Natural killer cell (primary cell): ENCODE data around the gene TRIM52. TPM values are rescaled to one million over a fixed set of nuclear protein-coding genes. Genes with fewer than 3 reads are reported as not detected.
A peak's percentile ranks its signal among the peaks of the same experiment; 100 is the strongest.

Source experiments
- ATAC-seq, 3 donors: fragments of 150-1000 bp in 2 of 3; fragments of 200-7000 bp in 1 of 3; cut with Tn5 transposase; 1 replicate in 1 of 3; 2 replicates in 2 of 3; pipeline ENCODE4 v1.10.0; 2021; ENCODE audit warnings: mild to moderate bottlenecking in 2 of 3, moderate library complexity in 2 of 3
- DNase-seq, 2 donors: peaks; one replicate each; pipeline versions ENCODE4 v3.0.0 to v3.0.0-alpha.2; 2013 to 2021; ENCODE audit warnings: mixed read lengths in 1 of 2
- H3K27ac ChIP-seq: one replicate; pipeline ENCODE4 v1.5.1; 2013; ENCODE audit warnings: mild to moderate bottlenecking, low read length
- H3K27me3 ChIP-seq: one replicate; pipeline ENCODE4 v1.6.1; 2013; ENCODE audit warnings: low read length; ENCODE audit not compliant: control insufficient read depth, insufficient read depth
- H3K36me3 ChIP-seq: one replicate; pipeline ENCODE4 v1.6.1; 2013; ENCODE audit warnings: low read length; ENCODE audit not compliant: control insufficient read depth, insufficient read depth
- H3K4me1 ChIP-seq: one replicate; pipeline ENCODE4 v1.6.1; 2013; ENCODE audit warnings: low read length; ENCODE audit not compliant: control insufficient read depth, insufficient read depth
- H3K4me3 ChIP-seq: one replicate; pipeline ENCODE4 v1.5.1; 2013; ENCODE audit warnings: low read length
- H3K9me3 ChIP-seq: one replicate; pipeline ENCODE4 v1.6.1; 2013; ENCODE audit warnings: low read length; ENCODE audit not compliant: control insufficient read depth, insufficient read depth
- H3K27ac Mint-ChIP-seq, 2 donors: one replicate each; pipeline ENCODE4 v1.8.0; 2022; ENCODE audit warnings: mild to moderate bottlenecking in 2 of 2, mixed read lengths in 2 of 2, moderate library complexity in 1 of 2
- H3K27me3 Mint-ChIP-seq, 2 donors: one replicate each; pipeline ENCODE4 v1.8.0; 2022; ENCODE audit warnings: low read depth in 2 of 2, mixed read lengths in 2 of 2
- H3K36me3 Mint-ChIP-seq: one replicate; pipeline ENCODE4 v1.8.0; 2022; ENCODE audit warnings: mixed read lengths
- H3K4me1 Mint-ChIP-seq, 2 donors: one replicate each; pipeline ENCODE4 v1.8.0; 2022; ENCODE audit warnings: mixed read lengths in 2 of 2
- H3K4me3 Mint-ChIP-seq: one replicate; pipeline ENCODE4 v1.8.0; 2022; ENCODE audit warnings: mild to moderate bottlenecking, moderate library complexity, mixed read lengths
- H3K9me3 Mint-ChIP-seq, 2 donors: one replicate each; pipeline ENCODE4 v1.8.0; 2022; ENCODE audit warnings: mixed read lengths in 2 of 2
- WGBS: methylation state at CpG from one replicate; pipeline ENCODE4 v1.1.7; 2013; ENCODE audit warnings: missing lambda C conversion rate; ENCODE audit not compliant: insufficient coverage; 5-methylcytosine and 5-hydroxymethylcytosine counted together
- intact Hi-C: fragments of 100-400 bp; cut with micrococcal nuclease; formaldehyde crosslinking; loops from one replicate; pipeline ENCODE4 v1.14.2; 2022
- total RNA-seq, 4 donors: library from RNA; stranded (reverse); fragments of 120-200 nt in 1 of 4; gene quantifications; one replicate each; pipeline versions ENCODE4 v1.2.3 to v1.2.4, GENCODE V29; 2013 to 2022
- TF ChIP-seq, protein P1 (sequence below): fragments of 200-600 bp; IDR thresholded peaks from one replicate; pipeline ENCODE4 v1.8.0; 2022; ENCODE audit warnings: antibody characterized with exemption

TRIM52 gene
- total RNA-seq, 3 donors from 2014 or later (not counting 1 experiment from before 2014, with no cell fraction given): 43.4 to 60.0 (median 44.4) TPM

GRCh38 chr5:181265092-181265671, 4.2 kb upstream of the TRIM52 start:
- TF ChIP-seq, protein P1, sequence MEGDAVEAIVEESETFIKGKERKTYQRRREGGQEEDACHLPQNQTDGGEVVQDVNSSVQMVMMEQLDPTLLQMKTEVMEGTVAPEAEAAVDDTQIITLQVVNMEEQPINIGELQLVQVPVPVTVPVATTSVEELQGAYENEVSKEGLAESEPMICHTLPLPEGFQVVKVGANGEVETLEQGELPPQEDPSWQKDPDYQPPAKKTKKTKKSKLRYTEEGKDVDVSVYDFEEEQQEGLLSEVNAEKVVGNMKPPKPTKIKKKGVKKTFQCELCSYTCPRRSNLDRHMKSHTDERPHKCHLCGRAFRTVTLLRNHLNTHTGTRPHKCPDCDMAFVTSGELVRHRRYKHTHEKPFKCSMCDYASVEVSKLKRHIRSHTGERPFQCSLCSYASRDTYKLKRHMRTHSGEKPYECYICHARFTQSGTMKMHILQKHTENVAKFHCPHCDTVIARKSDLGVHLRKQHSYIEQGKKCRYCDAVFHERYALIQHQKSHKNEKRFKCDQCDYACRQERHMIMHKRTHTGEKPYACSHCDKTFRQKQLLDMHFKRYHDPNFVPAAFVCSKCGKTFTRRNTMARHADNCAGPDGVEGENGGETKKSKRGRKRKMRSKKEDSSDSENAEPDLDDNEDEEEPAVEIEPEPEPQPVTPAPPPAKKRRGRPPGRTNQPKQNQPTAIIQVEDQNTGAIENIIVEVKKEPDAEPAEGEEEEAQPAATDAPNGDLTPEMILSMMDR: no peak
- peaks cover 6% of the 10 kb centered on the region for H3K36me3 ChIP-seq
- H3K4me3 ChIP-seq: no peak overlapping the region
- intact Hi-C loops: no loop called here
- H3K36me3 Mint-ChIP-seq: no peaks in the 10 kb centered on the region
- peaks cover 16% of the 10 kb centered on the region for H3K4me1 ChIP-seq
- H3K27me3 ChIP-seq: no peaks in the 10 kb centered on the region
- H3K27ac Mint-ChIP-seq: no peak overlapping the region
- H3K27me3 Mint-ChIP-seq: no peaks in the 10 kb centered on the region
- DNase-seq (peak in 1 of 2 donors; percentile 35), ATAC-seq (peak in 1 of 3 donors; percentile 42)
- H3K9me3 ChIP-seq: no peaks in the 10 kb centered on the region
- H3K4me3 Mint-ChIP-seq: no peak overlapping the region
- WGBS: 93% methylated on average over 18 of the region's 18 CpGs
- no peaks in the 10 kb centered on the region for H3K9me3 Mint-ChIP-seq
- no peak overlapping the region for H3K27ac ChIP-seq
- H3K4me1 Mint-ChIP-seq: peaks cover 9 to 15% of the 10 kb centered on the region in 2 donors

DNA sequence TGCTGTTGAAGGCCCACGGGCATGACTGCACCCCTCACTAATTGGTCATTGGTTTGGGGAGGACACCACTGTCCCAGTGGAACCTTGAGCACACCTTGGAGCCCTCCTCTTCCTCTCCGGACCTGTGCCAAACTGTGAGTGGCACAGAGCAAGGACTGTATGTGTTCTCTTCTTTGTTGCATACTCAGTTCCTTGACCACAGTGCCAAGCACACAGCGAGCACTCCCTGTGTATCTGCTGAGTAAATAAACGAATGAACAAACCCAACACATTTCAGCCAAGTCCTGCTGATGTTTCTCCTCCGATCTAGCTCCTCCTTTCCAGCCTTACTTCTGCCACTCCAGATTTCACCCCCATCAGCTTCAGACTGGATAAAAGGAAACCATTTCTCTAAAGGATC, 2.7 kb upstream of the TRIM52 start:
- Mint-ChIP-seq H3K4me1 (peaks cover 24 to 30% of the 10 kb centered on the region in 2 donors), H3K4me3 (peak overlapping the region; percentile 99), H3K9me3 (no peaks in the 10 kb centered on the region), H3K36me3 (no peaks in the 10 kb centered on the region), H3K27ac (peak overlapping the region; percentile 98 to 99), H3K27me3 (no peaks in the 10 kb centered on the region)
- intact Hi-C loops: loop anchor here (5.0 kb wide), 1 partner anchor 461 kb away; the partner anchor contains the start of gene MGAT1
- no peaks in the 10 kb centered on the region for H3K27me3 ChIP-seq
- H3K9me3 ChIP-seq: no peaks in the 10 kb centered on the region
- no peak overlapping the region for H3K27ac ChIP-seq
- ATAC-seq (no peak), DNase-seq (no peak)
- TF ChIP-seq, protein P1: no peak
- peaks cover 6% of the 10 kb centered on the region for H3K36me3 ChIP-seq
- H3K4me3 ChIP-seq: no peak overlapping the region
- 85% methylated on average over 5 of the region's 5 CpGs for WGBS
- peaks cover 32% of the 10 kb centered on the region for H3K4me1 ChIP-seq

DNA sequence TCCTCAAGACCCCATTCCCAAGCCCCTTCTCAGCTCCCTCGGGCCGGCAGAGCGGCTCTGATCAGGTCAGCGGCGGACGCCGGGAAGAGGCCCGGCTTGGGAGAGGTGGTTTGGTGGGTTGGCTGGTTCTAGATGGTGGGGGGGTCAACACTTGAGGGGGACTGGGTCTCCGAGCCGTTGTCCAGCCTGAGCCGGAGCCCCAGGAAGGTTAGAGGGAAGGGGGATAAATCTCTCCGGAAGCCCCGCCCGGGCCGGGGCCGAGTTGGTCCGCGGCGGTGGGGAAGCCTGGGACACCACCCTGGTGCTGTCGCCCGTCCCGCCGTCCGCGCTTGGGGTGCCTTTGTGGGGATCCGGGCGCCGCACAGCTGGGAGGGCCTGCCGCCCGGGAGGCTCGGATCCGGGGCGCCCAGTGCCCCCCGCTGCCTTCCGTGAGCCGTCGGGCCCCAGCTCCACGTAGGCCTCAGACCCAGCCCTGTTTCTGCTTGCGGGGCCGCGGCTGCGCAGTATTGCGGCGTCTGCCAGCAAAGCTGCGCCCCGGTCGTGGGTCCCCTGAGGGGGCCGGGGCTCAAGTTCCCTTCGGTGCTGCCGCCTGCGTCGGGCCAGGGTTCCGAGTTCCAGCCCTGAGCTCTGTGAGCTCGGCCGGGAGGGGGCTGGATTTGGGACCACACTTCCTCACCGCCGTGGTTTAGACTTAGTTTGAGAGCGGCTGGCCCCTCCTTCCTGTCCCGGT, 542 bp upstream of the TRIM52 start:
- DNase-seq: peak; percentile 71 to 86
- no peaks in the 10 kb centered on the region for H3K9me3 Mint-ChIP-seq
- Histone ChIP-seq H3K4me1 (peaks cover 41% of the 10 kb centered on the region), H3K9me3 (no peaks in the 10 kb centered on the region), H3K27me3 (no peaks in the 10 kb centered on the region), H3K36me3 (peaks cover 9% of the 10 kb centered on the region), H3K4me3 (peak overlapping the region; percentile 92), H3K27ac (peak overlapping the region; percentile 98)
- TF ChIP-seq, protein P1: no peak
- under 1% methylated on average over 59 of the region's 59 CpGs for WGBS
- peaks cover 39 to 49% of the 10 kb centered on the region in 2 donors for H3K4me1 Mint-ChIP-seq
- intact Hi-C loops: loop anchor here (1.0 to 5.0 kb wide), 4 partner anchors 18 to 459 kb away; partner anchors contain the start of genes MGAT1, RACK1 and TRIM41
- no peaks in the 10 kb centered on the region for H3K27me3 Mint-ChIP-seq
- ATAC-seq: peak; percentile 62 to 63 (median 62)
- peak overlapping the region; percentile 98 to 99 for H3K27ac Mint-ChIP-seq
- H3K36me3 Mint-ChIP-seq: no peaks in the 10 kb centered on the region
- peak overlapping the region; percentile 99 for H3K4me3 Mint-ChIP-seq
